Measurements from ENCODE around the gene PLTP. TPM values are rescaled to one million over a fixed set of nuclear protein-coding genes. Genes with fewer than 3 reads are reported as not detected.
A peak's percentile ranks its signal among the peaks of the same experiment; 100 is the strongest.

The PLTP gene
- total RNA-seq (2022) (1.4 and 1.6 TPM in 2 replicates), Bru-seq, nascent RNA (percentile 14 among the genes with signal in this experiment), BruChase-seq, experiment 1, labeled RNA remaining after a 6-hour chase (percentile 15 among the genes with signal in this experiment), BruChase-seq, experiment 2, labeled RNA remaining after a 2-hour chase (percentile 10 among the genes with signal in this experiment)
- long read RNA-seq, partial matches to known transcripts = 0 of 3 reads
- long read RNA-seq, other reads (novel, unspliced or antisense) = 1 of 3 reads

- CTCF ChIA-PET = interaction anchor here (1.0 kb wide), 1 partner anchor 72 kb away, joined by 3 read pairs; no protein-coding TSS in a partner anchor
- TF ChIP-seq CTCF (IDR thresholded peaks at IDR 0.05; ENCODE audit: unreplicated experiment) = no peak
- Mint-ChIP-seq H3K27ac (ENCODE audit: unreplicated experiment) (peak within 1 kb of the TSS; percentile 40), H3K4me3 (ENCODE audit: low read depth, unreplicated experiment) (peak within 1 kb of the TSS; percentile 62), H3K9me3 (ENCODE audit: low read depth, unreplicated experiment) (no peaks in the 10 kb centered on the region), H3K36me3 (ENCODE audit: insufficient read depth, unreplicated experiment) (peaks cover 14% of the 10 kb centered on the region), H3K27me3 (ENCODE audit: unreplicated experiment) (peaks cover 39% of the 10 kb centered on the region), H3K4me1 (ENCODE audit: low read depth, unreplicated experiment) (peaks cover 9% of the 10 kb centered on the region)
- peak; percentile 28 for DNase-seq
- intact Hi-C loops (cut with micrococcal nuclease; ENCODE audit: unreplicated experiment) = no loop called here
- BruUV-seq (replicated peaks) = no TSS peak
Measured at GRCh38 chr20:45911486-45912343, at the start of gene PLTP. Gene PLTP (minus strand): TSS chr20:45912155. CDS start chr20:45911452, 703 bp downstream.

GRCh38 chr20:45959956-45960630 lies 48.1 kb upstream of the PLTP start:
- Mint-ChIP-seq H3K9me3 (ENCODE audit: low read depth, unreplicated experiment) (no peaks in the 10 kb centered on the region), H3K36me3 (ENCODE audit: insufficient read depth, unreplicated experiment) (peaks cover 56% of the 10 kb centered on the region), H3K4me3 (ENCODE audit: low read depth, unreplicated experiment) (no peak overlapping the region), H3K27me3 (ENCODE audit: unreplicated experiment) (no peaks in the 10 kb centered on the region), H3K4me1 (ENCODE audit: low read depth, unreplicated experiment) (no peaks in the 10 kb centered on the region), H3K27ac (ENCODE audit: unreplicated experiment) (no peak overlapping the region)
- no peak for DNase-seq
- intact Hi-C loops (cut with micrococcal nuclease; ENCODE audit: unreplicated experiment) = no loop called here
- BruUV-seq (replicated peaks) = no TSS peak
- CTCF ChIA-PET = interaction anchor here (1.1 to 1.7 kb wide), 2 partner anchors 10 to 11 kb away, joined by 3 to 4 read pairs; no protein-coding TSS in a partner anchor
- no peak for TF ChIP-seq CTCF (IDR thresholded peaks at IDR 0.05; ENCODE audit: unreplicated experiment)

DNA sequence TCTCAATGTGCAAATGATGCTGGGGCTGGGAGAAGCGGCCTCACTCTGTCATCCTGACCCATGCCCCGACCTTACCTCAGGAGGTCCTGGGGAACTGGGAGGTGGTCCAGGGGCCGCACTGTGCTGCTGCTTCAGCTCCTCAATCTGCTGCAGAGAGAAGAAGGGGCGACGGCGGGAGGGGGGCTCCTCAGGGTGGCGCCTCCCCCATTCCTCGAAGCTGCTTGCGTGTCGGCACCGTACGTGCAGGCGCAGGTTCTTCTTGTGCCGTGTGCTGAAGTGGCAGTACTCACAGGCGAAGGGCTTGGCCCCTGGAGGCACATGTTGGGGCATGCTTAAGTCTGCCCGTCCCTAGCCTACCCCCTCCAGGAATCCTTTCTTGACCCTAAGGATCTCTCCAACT lies 47.2 kb upstream of the PLTP start:
- no peak overlapping the region for H3K27ac Mint-ChIP-seq (ENCODE audit: unreplicated experiment)
- intact Hi-C loops (cut with micrococcal nuclease; ENCODE audit: unreplicated experiment) = no loop called here
- no peak for TF ChIP-seq CTCF (IDR thresholded peaks at IDR 0.05; ENCODE audit: unreplicated experiment)
- no peaks in the 10 kb centered on the region for H3K4me1 Mint-ChIP-seq (ENCODE audit: low read depth, unreplicated experiment)
- no peak overlapping the region for H3K4me3 Mint-ChIP-seq (ENCODE audit: low read depth, unreplicated experiment)
- peaks cover 49% of the 10 kb centered on the region for H3K36me3 Mint-ChIP-seq (ENCODE audit: insufficient read depth, unreplicated experiment)
- no peaks in the 10 kb centered on the region for H3K9me3 Mint-ChIP-seq (ENCODE audit: low read depth, unreplicated experiment)
- no peaks in the 10 kb centered on the region for H3K27me3 Mint-ChIP-seq (ENCODE audit: unreplicated experiment)
- no peak for DNase-seq
- CTCF ChIA-PET = interaction anchor here (1.1 kb wide), 1 partner anchor 12 kb away, joined by 3 read pairs; no protein-coding TSS in a partner anchor
- BruUV-seq (replicated peaks) = no TSS peak

- Mint-ChIP-seq H3K9me3 (ENCODE audit: low read depth, unreplicated experiment) (no peaks in the 10 kb centered on the region), H3K27me3 (ENCODE audit: unreplicated experiment) (no peaks in the 10 kb centered on the region), H3K4me3 (ENCODE audit: low read depth, unreplicated experiment) (no peak overlapping the region), H3K4me1 (ENCODE audit: low read depth, unreplicated experiment) (no peaks in the 10 kb centered on the region), H3K36me3 (ENCODE audit: insufficient read depth, unreplicated experiment) (peaks cover 49% of the 10 kb centered on the region), H3K27ac (ENCODE audit: unreplicated experiment) (no peak overlapping the region)
- no peak for TF ChIP-seq CTCF (IDR thresholded peaks at IDR 0.05; ENCODE audit: unreplicated experiment)
- BruUV-seq (replicated peaks) = no TSS peak
- CTCF ChIA-PET = interaction anchor here (1.5 kb wide), 1 partner anchor 11 kb away, joined by 8 read pairs; no protein-coding TSS in a partner anchor
- no peak for DNase-seq
- intact Hi-C loops (cut with micrococcal nuclease; ENCODE audit: unreplicated experiment) = no loop called here
Measured at GRCh38 chr20:45958593-45958992, 46.6 kb upstream of the PLTP start.
